ENCODE results near the gene SHTN1. TPM values are rescaled to one million over a fixed set of nuclear protein-coding genes. Genes with fewer than 3 reads are reported as not detected.

SHTN1 gene
- total RNA-seq, 6 experiments from 2014 or later, result 28.5 to 42.9 (median 31.7) TPM

GRCh38 chr10:116995648-116996047 is 9.3 kb downstream of the SHTN1 start:
- TF ChIP-seq POLR2A (IDR thresholded peaks at IDR 0.05) (no peak), CTCF (IDR thresholded peaks at IDR 0.05) (no peak)
- no peaks in the 10 kb centered on the region for H3K36me3 ChIP-seq
- 84% methylated on average over 3 of the region's 3 CpGs for WGBS (ENCODE audit: insufficient coverage, low coverage, low lambda C conversion rate, missing lambda C conversion rate)
- H3K9me3 ChIP-seq, result no peaks in the 10 kb centered on the region
- H3K4me3 ChIP-seq, result no peak overlapping the region
- intact Hi-C loops (cut with DNase I), result no loop called here
- H3K27ac ChIP-seq, result no peak overlapping the region
- no peaks in the 10 kb centered on the region for H3K27me3 ChIP-seq
- peaks cover 0 to 29% (median 0%) of the 10 kb centered on the region in 4 donors for H3K4me1 ChIP-seq
- DNase-seq, result no peak
- ATAC-seq, result no peak

GRCh38 chr10:116994113-116994890 is 10.7 kb downstream of the SHTN1 start:
- H3K9me3 ChIP-seq, result no peaks in the 10 kb centered on the region
- peak in 3 of 4 donors; percentile 18 to 67 (median 50) for ATAC-seq
- DNase-seq, result no peak
- WGBS (ENCODE audit: insufficient coverage, low coverage, low lambda C conversion rate, missing lambda C conversion rate), result 56% methylated on average over 1 of the region's 1 CpG
- TF ChIP-seq CTCF (IDR thresholded peaks at IDR 0.05) (no peak), POLR2A (IDR thresholded peaks at IDR 0.05) (no peak)
- peaks cover 0 to 29% (median 0%) of the 10 kb centered on the region in 4 donors for H3K4me1 ChIP-seq
- no peaks in the 10 kb centered on the region for H3K36me3 ChIP-seq
- no peak overlapping the region for H3K27ac ChIP-seq
- intact Hi-C loops (cut with DNase I), result no loop called here
- H3K27me3 ChIP-seq, result no peaks in the 10 kb centered on the region
- H3K4me3 ChIP-seq, result no peak overlapping the region

- no peak overlapping the region for H3K4me3 ChIP-seq
- H3K27ac ChIP-seq, result no peak overlapping the region
- no peaks in the 10 kb centered on the region for H3K36me3 ChIP-seq
- intact Hi-C loops (cut with DNase I), result no loop called here
- ATAC-seq, result no peak
- TF ChIP-seq CTCF (IDR thresholded peaks at IDR 0.05) (no peak), POLR2A (IDR thresholded peaks at IDR 0.05) (no peak)
- H3K9me3 ChIP-seq, result no peaks in the 10 kb centered on the region
- peaks cover 0 to 29% (median 0%) of the 10 kb centered on the region in 4 donors for H3K4me1 ChIP-seq
- no peak for DNase-seq
- H3K27me3 ChIP-seq, result no peaks in the 10 kb centered on the region
- 95% methylated on average over 2 of the region's 2 CpGs for WGBS (ENCODE audit: insufficient coverage, low coverage, low lambda C conversion rate, missing lambda C conversion rate)
These were observed 11.4 kb downstream of the SHTN1 start for GRCh38 chr10:116993610-116994009.

- H3K36me3 ChIP-seq, result no peaks in the 10 kb centered on the region
- 71% methylated on average over 1 of the region's 1 CpG for WGBS (ENCODE audit: insufficient coverage, low coverage, low lambda C conversion rate, missing lambda C conversion rate)
- no peak overlapping the region for H3K27ac ChIP-seq
- no peak for ATAC-seq
- peaks cover 0 to 29% (median 0%) of the 10 kb centered on the region in 4 donors for H3K4me1 ChIP-seq
- H3K9me3 ChIP-seq, result no peaks in the 10 kb centered on the region
- intact Hi-C loops (cut with DNase I), result no loop called here
- no peak for TF ChIP-seq CTCF (IDR thresholded peaks at IDR 0.05)
- TF ChIP-seq POLR2A (IDR thresholded peaks at IDR 0.05), result no peak
- H3K27me3 ChIP-seq, result no peaks in the 10 kb centered on the region
- H3K4me3 ChIP-seq, result no peak overlapping the region
- DNase-seq, result no peak
These were observed 12.8 kb downstream of the SHTN1 start for GRCh38 chr10:116992183-116992582.

Data from right lobe of liver (tissue), 6 donors.